GM12892 (cell line): Measurements from ENCODE around the gene RAC3.

Source experiments
- POLR2A ChIP-seq: IDR thresholded peaks from 2 replicates; pipeline ENCODE4 v1.6.1; 2011; ENCODE audit warnings: low read depth, low read length, control low read depth
- POLR2AphosphoS5 ChIP-seq: IDR thresholded peaks from 2 replicates; pipeline ENCODE4 v1.6.1; 2011; ENCODE audit warnings: low read depth, low read length, control low read depth
- TAF1 ChIP-seq: IDR thresholded peaks from 2 replicates; pipeline ENCODE4 v1.6.1; 2011; ENCODE audit warnings: low read depth, mild to moderate bottlenecking, control low read depth, low read length, borderline replicate concordance

DNA sequence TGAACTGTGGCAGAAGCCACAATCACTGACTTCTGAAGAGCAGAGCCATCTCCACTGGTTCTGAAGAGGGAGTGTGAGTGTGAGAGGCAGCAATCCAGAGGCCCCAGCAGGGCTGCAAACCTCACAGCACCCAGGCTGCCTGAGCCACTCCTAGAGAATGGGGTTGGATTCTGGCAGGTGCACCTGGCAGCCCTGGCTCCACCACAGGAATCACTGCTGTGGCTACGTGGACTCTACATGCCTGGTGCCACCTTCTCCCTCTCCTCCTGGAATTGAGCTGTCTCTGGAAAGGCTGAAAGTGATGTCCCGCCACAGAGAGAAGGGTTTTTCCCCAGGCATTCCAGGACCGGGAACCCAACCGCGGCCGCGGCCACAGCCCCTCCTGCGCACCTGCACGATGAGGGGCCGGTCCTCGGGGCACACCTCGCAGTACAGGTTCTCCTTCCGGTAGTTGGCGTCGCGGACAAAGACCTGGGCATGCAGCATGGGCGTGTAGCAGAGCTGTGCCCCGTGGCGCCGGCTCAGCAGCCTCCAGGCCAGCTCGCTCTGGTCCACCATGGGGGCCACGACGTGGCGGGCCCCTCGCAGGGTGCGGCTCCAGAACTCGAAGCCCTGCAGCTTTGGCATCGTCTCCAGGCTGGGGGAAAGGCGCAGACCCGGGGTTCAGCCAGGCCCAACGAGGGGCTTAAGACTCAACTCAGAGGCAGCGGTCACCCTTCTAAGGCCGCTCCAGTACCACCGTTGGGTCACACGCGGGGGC is 33.1 kb downstream of the RAC3 start:
- no peak for TF ChIP-seq TAF1
- TF ChIP-seq POLR2AphosphoS5: no peak
- TF ChIP-seq POLR2A: no peak
